GM13976 (cell line): ENCODE measurements around the gene NEO1.

Experiments
- DNase-seq: peaks from one replicate; pipeline ENCODE4 v3.0.0; 2012; ENCODE audit warnings: low spot score
- in situ Hi-C: fragments of 300-500 bp; cut with MboI; formaldehyde crosslinking; loops from one replicate; pipeline ENCODE4 v1.12.0; 2022; ENCODE audit warnings: low sequenced_read_pairs, mixed read lengths, inconsistent platforms; ENCODE audit not compliant: unreplicated experiment
- TF ChIP-seq, protein P1 (sequence below): IDR thresholded peaks from 2 replicates; pipeline ENCODE4 v1.5.1; 2012; ENCODE audit warnings: borderline replicate concordance, mild to moderate bottlenecking; ENCODE audit not compliant: insufficient read depth; ENCODE audit errors: extremely low read depth, missing control alignments, control extremely low read depth

NEO1 gene

DNA sequence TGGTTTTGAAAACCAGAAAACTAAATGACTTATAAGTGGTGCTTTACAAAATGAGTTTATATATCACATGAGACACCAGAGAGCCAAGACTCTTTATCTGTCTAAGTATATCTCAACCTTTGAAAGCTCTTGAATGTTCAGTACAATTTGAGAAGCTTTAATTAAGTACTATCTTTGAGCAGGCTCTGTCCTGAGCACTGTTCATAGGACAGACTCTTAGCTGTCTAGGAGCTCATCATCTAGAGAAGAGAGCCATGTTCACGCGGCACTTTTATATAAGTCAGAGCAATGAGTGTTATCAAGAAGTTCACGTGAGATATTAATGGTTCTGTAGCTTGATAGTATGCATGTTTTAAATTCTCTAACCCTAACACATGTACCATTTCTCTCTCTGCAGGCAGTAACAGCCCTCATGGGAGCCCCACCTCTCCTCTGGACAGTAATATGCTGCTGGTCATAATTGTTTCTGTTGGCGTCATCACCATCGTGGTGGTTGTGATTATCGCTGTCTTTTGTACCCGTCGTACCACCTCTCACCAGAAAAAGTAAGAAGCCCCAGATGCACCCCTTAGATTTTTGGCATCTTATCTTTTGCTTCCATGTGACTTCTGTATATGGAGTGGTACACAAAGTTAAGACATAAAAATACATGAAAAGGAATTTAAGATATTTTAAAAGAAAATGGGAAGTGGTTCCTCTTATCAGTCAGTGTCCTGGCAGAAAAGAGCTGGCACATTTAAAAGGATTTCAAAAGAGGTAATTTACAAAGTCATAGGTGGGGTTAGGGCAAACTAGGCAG, 230.5 kb downstream of the NEO1 start:
- no peak for DNase-seq
- in situ Hi-C loops = no loop called here
- TF ChIP-seq, protein P1, sequence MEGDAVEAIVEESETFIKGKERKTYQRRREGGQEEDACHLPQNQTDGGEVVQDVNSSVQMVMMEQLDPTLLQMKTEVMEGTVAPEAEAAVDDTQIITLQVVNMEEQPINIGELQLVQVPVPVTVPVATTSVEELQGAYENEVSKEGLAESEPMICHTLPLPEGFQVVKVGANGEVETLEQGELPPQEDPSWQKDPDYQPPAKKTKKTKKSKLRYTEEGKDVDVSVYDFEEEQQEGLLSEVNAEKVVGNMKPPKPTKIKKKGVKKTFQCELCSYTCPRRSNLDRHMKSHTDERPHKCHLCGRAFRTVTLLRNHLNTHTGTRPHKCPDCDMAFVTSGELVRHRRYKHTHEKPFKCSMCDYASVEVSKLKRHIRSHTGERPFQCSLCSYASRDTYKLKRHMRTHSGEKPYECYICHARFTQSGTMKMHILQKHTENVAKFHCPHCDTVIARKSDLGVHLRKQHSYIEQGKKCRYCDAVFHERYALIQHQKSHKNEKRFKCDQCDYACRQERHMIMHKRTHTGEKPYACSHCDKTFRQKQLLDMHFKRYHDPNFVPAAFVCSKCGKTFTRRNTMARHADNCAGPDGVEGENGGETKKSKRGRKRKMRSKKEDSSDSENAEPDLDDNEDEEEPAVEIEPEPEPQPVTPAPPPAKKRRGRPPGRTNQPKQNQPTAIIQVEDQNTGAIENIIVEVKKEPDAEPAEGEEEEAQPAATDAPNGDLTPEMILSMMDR = no peak

DNA sequence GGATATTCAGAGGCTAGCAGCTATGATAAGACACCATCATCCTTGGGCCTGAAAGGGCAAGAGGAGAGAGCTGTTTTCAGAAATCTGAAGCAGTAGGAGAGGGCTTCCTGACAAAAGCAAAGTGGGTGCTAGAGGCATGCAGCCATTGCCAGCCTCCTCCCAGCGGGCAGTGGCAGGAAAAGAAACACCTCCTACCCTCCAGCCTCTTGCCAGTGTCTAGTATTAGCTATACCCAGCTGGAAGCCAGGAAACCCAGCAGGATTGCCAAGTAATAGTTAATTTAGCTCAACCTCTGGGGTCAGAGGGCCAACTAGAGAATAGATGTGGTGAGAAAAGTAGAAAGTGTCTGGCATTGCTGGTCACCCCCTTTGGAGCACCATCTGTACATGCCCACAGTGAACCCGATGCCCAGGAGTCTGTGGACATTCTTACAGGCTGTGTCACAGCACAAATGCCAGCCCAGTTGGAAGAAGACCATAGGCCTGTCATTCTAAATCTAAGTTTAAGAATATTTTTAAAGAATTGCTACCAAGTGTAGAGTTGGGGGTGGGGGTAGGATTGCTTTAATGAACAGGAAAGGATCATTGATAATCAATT, 231.2 kb downstream of the NEO1 start:
- in situ Hi-C loops = no loop called here
- TF ChIP-seq, protein P1 = no peak
- no peak for DNase-seq

DNA sequence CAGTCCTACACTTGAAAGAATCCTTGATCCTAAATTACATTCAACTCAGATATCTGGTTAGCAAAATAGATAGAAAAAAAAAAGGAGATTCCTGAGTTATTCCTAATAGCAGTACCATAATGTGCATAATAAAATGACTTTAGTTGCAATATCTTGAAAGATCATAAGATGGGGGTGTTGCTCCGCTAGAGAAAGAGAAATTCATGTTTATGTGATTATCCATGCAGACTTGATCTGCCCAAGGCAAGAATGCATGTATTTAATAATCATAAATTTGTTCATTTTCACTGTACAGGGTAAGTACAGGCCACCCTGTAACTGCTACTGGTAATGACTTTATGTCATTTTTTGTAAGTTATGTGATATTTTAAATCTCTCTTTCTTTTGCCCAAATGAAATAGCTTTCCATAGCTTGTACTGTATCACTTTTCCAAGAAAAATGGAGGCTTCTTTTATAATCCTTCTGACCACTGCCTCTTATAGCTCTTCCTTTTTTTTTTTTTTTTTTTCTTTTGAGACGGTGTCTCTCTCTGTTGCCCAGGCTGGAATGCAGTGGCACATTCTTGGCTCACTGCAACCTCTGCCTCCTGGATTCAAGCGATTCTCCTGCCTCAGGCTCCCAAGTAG, 231.9 kb downstream of the NEO1 start:
- in situ Hi-C loops = no loop called here
- no peak for DNase-seq
- TF ChIP-seq, protein P1 = no peak

DNA sequence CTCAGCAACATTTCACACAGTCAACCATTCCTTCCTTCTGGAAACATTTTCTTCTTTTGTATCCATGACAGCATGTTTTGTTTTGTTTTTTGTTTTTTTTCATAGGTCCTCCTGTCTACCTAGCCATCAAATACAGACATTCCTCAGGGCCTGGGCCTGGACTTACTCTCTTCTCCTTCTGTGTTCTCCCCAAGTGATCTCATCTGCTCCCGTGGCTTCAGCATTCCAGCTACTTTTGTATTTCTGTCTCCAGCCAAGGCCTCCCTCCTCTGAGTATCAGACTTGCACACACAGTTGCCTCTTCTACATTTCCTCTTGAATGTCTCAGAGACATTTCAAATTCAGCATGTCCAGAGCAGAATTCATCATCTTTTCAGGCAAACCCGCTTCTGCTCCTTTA, 234.0 kb downstream of the NEO1 start:
- TF ChIP-seq, protein P1 = no peak
- in situ Hi-C loops = no loop called here
- no peak for DNase-seq

DNA sequence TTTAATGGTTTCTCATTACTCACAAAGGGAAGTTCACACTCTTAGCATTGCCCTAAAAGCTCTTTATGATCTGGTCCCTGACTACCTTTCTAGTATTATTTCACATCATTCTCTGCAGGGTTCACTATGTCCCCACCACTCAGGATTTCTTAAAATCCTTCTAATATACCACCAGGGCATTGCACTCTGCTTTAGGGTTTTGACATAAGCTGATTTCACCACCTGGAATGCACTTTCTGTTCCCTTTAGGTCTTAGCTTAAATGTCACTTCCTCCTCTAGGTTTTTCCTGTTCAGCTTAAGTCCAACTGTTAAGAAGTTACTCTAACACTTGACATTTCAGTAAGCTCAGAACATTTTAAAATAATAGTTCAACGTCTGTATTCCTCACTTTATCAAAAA, 234.8 kb downstream of the NEO1 start:
- DNase-seq = no peak
- TF ChIP-seq, protein P1 = no peak
- in situ Hi-C loops = no loop called here

DNA sequence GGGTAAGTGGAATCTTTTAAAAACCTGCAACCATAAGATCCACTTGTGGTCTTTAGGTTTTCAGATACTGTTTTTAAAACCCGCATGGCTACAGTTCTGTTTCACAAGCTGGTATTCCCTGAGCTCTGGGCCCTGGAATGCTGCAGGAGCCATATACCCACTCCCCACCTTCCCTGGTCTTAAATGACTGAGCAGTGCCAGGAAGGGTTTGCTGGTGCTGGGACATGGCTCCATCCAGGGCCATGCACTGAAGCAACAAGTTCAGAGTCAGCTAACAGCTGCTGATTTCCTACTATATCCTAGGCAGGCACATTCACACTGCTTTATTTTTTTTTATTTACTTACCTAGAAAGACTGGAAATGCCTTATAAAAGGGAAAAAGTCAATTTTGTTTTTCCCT, 239.2 kb downstream of the NEO1 start:
- in situ Hi-C loops = no loop called here
- DNase-seq = no peak
- TF ChIP-seq, protein P1 = no peak
